CD4-positive, alpha-beta T cell (primary cell): ENCODE results near the gene POLR3E. TPM values are rescaled to one million over a fixed set of nuclear protein-coding genes. Genes with fewer than 3 reads are reported as not detected.

ENCODE experiments used
- ATAC-seq: fragments of 200-7000 bp; cut with Tn5 transposase; one replicate; pipeline ENCODE4 v1.10.0; 2022; ENCODE audit warnings: mild to moderate bottlenecking; ENCODE audit not compliant: poor library complexity
- CTCF ChIA-PET: fragments of 350-600 bp; sonication (Branson Sonifier 250); formaldehyde crosslinking; loops from one replicate; lab custom pipeline; 2021; ENCODE audit warnings: antibody characterized with exemption, inconsistent platforms; lab: Charles Lee
- POLR2A ChIA-PET: fragments of 350-600 bp; sonication (Branson Sonifier 250); formaldehyde crosslinking; loops from one replicate; lab custom pipeline; 2021; ENCODE audit warnings: antibody characterized with exemption, inconsistent platforms; lab: Charles Lee
- DNase-seq, 14 experiments: peaks; one replicate each; pipeline ENCODE4 v3.0.0-alpha.2; 2013 to 2020; ENCODE audit warnings: mixed read lengths in 2 of 14
- H3K27ac ChIP-seq, 2 donors: one replicate each; pipeline versions ENCODE4 v1.5.1 to v1.7.0; 2013; ENCODE audit warnings: low read length in 2 of 2, low read depth in 1 of 2, mild to moderate bottlenecking in 1 of 2
- H3K27me3 ChIP-seq, 2 experiments: 1 replicate in 1 of 2; 2 replicates in 1 of 2; pipeline versions ENCODE4 v1.6.1 to v1.7.0; 2013; ENCODE audit warnings: low read length in 2 of 2, control low read depth in 1 of 2, mild to moderate bottlenecking in 1 of 2, moderate library complexity in 1 of 2; ENCODE audit not compliant: insufficient read depth in 2 of 2, control insufficient read depth in 1 of 2
- H3K36me3 ChIP-seq: one replicate; pipeline ENCODE4 v1.6.1; 2013; ENCODE audit warnings: low read length, control low read depth; ENCODE audit not compliant: insufficient read depth
- H3K4me1 ChIP-seq: one replicate; pipeline ENCODE4 v1.6.1; 2013; ENCODE audit warnings: low read length, control low read depth; ENCODE audit not compliant: insufficient read depth
- H3K4me3 ChIP-seq: one replicate; pipeline ENCODE4 v1.5.1; 2013; ENCODE audit warnings: mild to moderate bottlenecking, low read length, moderate library complexity
- H3K9me3 ChIP-seq, 2 experiments: 1 replicate in 1 of 2; 2 replicates in 1 of 2; pipeline versions ENCODE4 v1.6.1 to v1.7.0; 2013; ENCODE audit warnings: low read length in 2 of 2, mild to moderate bottlenecking in 2 of 2, control low read depth in 1 of 2, moderate library complexity in 1 of 2; ENCODE audit not compliant: control insufficient read depth in 1 of 2, insufficient read depth in 1 of 2
- H3K27ac Mint-ChIP-seq: one replicate; pipeline ENCODE4 v1.8.0; 2020; ENCODE audit warnings: mixed read lengths
- H3K27me3 Mint-ChIP-seq: one replicate; pipeline ENCODE4 v1.8.0; 2021; ENCODE audit warnings: mixed read lengths
- H3K36me3 Mint-ChIP-seq: one replicate; pipeline ENCODE4 v1.8.0; 2021; ENCODE audit warnings: low read depth, mixed read lengths
- H3K4me1 Mint-ChIP-seq: one replicate; pipeline ENCODE4 v1.8.0; 2021; ENCODE audit warnings: low read depth, mixed read lengths
- H3K4me3 Mint-ChIP-seq: one replicate; pipeline ENCODE4 v1.8.0; 2020; ENCODE audit warnings: mild to moderate bottlenecking, mixed read lengths
- H3K9me3 Mint-ChIP-seq: one replicate; pipeline ENCODE4 v1.8.0; 2020; ENCODE audit warnings: mixed read lengths
- intact Hi-C, 2 experiments: fragments of 100-400 bp; cut with DNase I in 1 of 2; cut with micrococcal nuclease in 1 of 2; formaldehyde crosslinking; loops; one replicate each; pipeline versions ENCODE4 v1.15.1 to v1.9.0; 2023 to 2025; cut with DNase I, micrococcal nuclease
- total RNA-seq, 174 experiments: library from RNA in 2 of 174; stranded (reverse) in 2 of 174; gene quantifications; one replicate each; pipeline ENCODE4 v1.2.3 and lab custom pipeline; 2021 to 2026
- TF ChIP-seq, protein P1 (sequence below): fragments of 200-600 bp; IDR thresholded peaks from one replicate; pipeline ENCODE4 v1.8.0; 2022; ENCODE audit warnings: antibody characterized with exemption, mild to moderate bottlenecking

POLR3E gene
- total RNA-seq, 2 experiments from 2014 or later = 239 to 242 TPM

DNA sequence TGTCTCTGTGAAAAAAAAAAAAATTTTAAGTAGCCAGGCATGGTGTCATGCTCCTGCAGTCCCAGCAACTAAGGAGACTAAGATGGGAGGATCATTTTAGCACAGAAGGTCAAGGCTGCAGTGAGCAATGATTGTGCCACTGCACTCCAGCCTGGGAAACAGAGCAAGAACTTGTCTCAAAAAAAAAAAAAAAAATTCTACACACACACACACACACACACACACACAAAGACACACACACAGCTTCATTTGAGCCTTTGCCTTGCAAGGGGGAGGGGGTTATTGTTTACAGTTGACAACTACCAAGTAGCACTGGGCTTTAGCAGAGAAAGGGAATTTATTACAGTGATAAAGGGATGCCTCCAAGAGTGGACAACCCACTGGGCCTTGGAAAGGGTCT, 4.9 kb upstream of the POLR3E start:
- no peak overlapping the region for H3K4me3 Mint-ChIP-seq
- no peak overlapping the region for H3K27ac Mint-ChIP-seq
- Histone ChIP-seq H3K27ac (no peak overlapping the region), H3K36me3 (no peaks in the 10 kb centered on the region), H3K9me3 (no peaks in the 10 kb centered on the region), H3K4me1 (peaks cover 8% of the 10 kb centered on the region), H3K27me3 (no peaks in the 10 kb centered on the region), H3K4me3 (no peak overlapping the region)
- intact Hi-C loops = loop anchor here in 1 of 2 experiments (10.0 kb wide), 2 partner anchors 648 to 1548 kb away; partner anchors contain the start of gene THUMPD1
- H3K9me3 Mint-ChIP-seq = peaks cover 2% of the 10 kb centered on the region
- TF ChIP-seq, protein P1, sequence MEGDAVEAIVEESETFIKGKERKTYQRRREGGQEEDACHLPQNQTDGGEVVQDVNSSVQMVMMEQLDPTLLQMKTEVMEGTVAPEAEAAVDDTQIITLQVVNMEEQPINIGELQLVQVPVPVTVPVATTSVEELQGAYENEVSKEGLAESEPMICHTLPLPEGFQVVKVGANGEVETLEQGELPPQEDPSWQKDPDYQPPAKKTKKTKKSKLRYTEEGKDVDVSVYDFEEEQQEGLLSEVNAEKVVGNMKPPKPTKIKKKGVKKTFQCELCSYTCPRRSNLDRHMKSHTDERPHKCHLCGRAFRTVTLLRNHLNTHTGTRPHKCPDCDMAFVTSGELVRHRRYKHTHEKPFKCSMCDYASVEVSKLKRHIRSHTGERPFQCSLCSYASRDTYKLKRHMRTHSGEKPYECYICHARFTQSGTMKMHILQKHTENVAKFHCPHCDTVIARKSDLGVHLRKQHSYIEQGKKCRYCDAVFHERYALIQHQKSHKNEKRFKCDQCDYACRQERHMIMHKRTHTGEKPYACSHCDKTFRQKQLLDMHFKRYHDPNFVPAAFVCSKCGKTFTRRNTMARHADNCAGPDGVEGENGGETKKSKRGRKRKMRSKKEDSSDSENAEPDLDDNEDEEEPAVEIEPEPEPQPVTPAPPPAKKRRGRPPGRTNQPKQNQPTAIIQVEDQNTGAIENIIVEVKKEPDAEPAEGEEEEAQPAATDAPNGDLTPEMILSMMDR = no peak
- peaks cover 15% of the 10 kb centered on the region for H3K4me1 Mint-ChIP-seq
- POLR2A ChIA-PET = no interaction called here
- ATAC-seq = no peak
- H3K27me3 Mint-ChIP-seq = peaks cover 7% of the 10 kb centered on the region
- DNase-seq = no peak
- H3K36me3 Mint-ChIP-seq = peaks cover 15% of the 10 kb centered on the region
- CTCF ChIA-PET = no interaction called here

DNA sequence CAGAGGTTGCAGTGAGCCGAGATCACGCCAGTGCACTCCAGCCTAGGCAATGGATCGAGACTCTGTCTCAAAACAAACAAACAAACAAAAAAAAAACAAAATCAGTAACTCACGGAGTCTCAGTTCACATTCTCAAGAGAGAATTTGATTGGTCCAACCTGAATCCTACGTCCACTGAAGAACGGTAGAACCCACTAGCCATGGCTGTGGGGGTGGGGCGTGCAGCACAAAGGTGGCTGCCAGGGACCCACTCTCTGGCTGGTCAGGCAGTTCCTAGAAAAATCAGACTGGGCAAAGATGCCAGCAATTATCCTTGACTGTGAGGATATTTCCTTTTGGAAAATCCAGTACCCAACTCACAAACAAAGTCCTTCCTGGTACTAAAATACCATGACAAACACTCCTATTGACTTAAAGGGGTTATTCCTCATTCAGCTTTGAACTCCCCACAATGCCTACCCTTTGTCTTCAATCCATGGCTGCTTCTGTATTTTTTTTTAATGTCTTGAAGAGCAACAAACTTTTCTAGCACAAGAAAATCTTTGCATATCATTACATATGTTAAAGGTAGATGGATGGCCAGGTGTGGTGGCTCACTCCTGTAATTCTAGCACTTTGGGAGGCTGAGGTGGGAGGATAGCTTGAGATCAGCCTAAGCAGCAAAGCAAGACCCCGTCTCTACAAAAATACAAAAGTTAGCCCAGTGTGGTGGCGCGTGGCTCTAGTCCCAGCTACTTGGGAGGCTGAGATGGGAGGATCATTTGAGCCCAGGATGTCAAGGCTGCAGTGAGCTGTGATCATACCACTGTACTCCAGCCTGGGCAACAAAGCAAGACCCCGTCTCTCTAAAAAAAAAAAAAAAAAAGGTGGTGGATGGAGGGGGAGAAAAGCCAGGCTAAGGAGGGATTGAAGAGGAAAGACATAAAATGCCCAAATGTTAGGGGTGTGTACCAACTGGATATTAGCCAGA, 3.8 kb upstream of the POLR3E start:
- H3K36me3 Mint-ChIP-seq = peaks cover 26% of the 10 kb centered on the region
- Histone ChIP-seq H3K36me3 (no peaks in the 10 kb centered on the region), H3K27ac (no peak overlapping the region), H3K27me3 (no peaks in the 10 kb centered on the region), H3K4me1 (peaks cover 15% of the 10 kb centered on the region), H3K4me3 (no peak overlapping the region), H3K9me3 (no peaks in the 10 kb centered on the region)
- H3K27me3 Mint-ChIP-seq = peaks cover 13% of the 10 kb centered on the region
- intact Hi-C loops = loop anchor here in 1 of 2 experiments (2.0 to 10.0 kb wide), 3 partner anchors 51 to 1549 kb away; partner anchors contain the start of gene THUMPD1
- ChIA-PET CTCF (no interaction called here), POLR2A (interaction anchor here (0.8 kb wide), 1 partner anchor 89 kb away, joined by 3 read pairs; no protein-coding TSS in a partner anchor)
- H3K27ac Mint-ChIP-seq = no peak overlapping the region
- H3K9me3 Mint-ChIP-seq = peaks cover 2% of the 10 kb centered on the region
- no peak overlapping the region for H3K4me3 Mint-ChIP-seq
- H3K4me1 Mint-ChIP-seq = peaks cover 21% of the 10 kb centered on the region
- TF ChIP-seq, protein P1 = no peak
- DNase-seq (no peak), ATAC-seq (no peak)

DNA sequence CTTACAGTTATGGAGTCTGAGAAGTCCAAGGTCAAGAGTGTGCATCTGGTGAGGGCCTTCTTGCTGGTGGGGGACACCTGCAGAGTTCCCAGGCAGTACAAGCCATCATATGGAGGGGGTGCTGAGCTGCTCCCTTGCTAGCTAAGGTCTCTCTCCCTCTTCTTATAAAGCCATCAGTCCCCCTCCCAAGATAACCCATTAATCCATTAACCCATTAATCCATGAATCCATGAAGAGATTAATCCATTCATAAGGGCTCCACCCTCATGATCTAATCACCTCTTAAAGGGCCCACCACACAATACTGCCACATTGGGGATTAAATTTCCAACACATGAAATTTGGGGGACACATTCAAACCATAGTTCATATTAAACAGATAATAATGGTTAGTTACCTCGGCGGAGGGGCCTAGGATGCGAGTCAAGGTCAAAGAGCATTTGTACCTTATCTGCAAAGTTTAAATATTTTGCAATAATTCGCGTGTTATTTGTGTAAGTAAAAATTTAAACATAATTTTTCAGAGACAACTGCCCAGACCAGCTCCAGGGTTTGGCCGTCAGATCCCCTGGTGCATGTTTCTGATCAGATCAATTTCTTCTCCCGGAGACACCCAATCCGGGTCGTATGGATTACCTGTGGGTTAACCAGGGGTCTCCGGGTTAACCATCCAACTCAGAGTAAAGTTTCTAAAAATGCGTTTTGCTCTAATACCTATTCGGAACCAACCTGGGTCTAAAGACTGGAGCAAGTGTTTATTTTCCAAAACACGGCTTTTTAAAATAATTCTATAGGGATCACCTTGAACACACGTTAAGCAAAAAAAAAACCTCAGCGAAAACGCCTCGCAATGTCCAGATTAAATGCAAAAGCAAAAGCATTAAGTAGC, 740 bp upstream of the POLR3E start:
- peak overlapping the region in 1 of 2 donors; percentile 99 for H3K27ac ChIP-seq
- intact Hi-C loops = loop anchor here (1.0 to 10.0 kb wide), 10 partner anchors 56 to 1552 kb away; partner anchors contain the start of genes PDZD9 (in 2 of the 2), UQCRC2 (in 2 of the 2), EEF2K (in 1 of the 2) and THUMPD1 (in 1 of the 2)
- peak overlapping the region; percentile 66 for H3K4me3 ChIP-seq
- H3K36me3 ChIP-seq = peaks cover 12% of the 10 kb centered on the region
- TF ChIP-seq, protein P1 = no peak
- Mint-ChIP-seq H3K27me3 (peaks cover 15% of the 10 kb centered on the region), H3K36me3 (peaks cover 51% of the 10 kb centered on the region), H3K9me3 (peaks cover 2% of the 10 kb centered on the region), H3K4me3 (peak overlapping the region; percentile 96), H3K4me1 (peaks cover 49% of the 10 kb centered on the region), H3K27ac (peak overlapping the region; percentile 99)
- no peaks in the 10 kb centered on the region for H3K27me3 ChIP-seq
- CTCF ChIA-PET = interaction anchor here (0.6 to 3.2 kb wide), 18 partner anchors 9 to 345 kb away, joined by 3 to 33 read pairs (median 4); partner anchors contain the start of gene EEF2K
- peaks cover 42% of the 10 kb centered on the region for H3K4me1 ChIP-seq
- DNase-seq (peak in 1 of 14 experiments; percentile 19), ATAC-seq (no peak)
- POLR2A ChIA-PET = interaction anchor here (0.6 to 6.5 kb wide), 11 partner anchors 11 to 289 kb away, joined by 3 to 157 read pairs (median 5); partner anchors contain the start of genes CDR2, EEF2K and MOSMO
- no peaks in the 10 kb centered on the region for H3K9me3 ChIP-seq
